ENCODE measurements around the gene EPHB4. TPM values are rescaled to one million over a fixed set of nuclear protein-coding genes. Genes with fewer than 3 reads are reported as not detected.

EPHB4 gene
- total and polyA plus RNA-seq, 9 donors: 39.0 to 74.9 (median 55.5) TPM

- Histone ChIP-seq H3K4me3 (ENCODE audit: low read length) (no peak overlapping the region), H3K27ac (ENCODE audit: low read length) (no peak overlapping the region), H3K4me1 (ENCODE audit: control insufficient read depth, insufficient read depth, low read length) (no peaks in the 10 kb centered on the region), H3K9me3 (replicated peaks; ENCODE audit: control insufficient read depth, low read depth, low read length) (no peaks in the 10 kb centered on the region), H3K36me3 (ENCODE audit: control insufficient read depth, insufficient read depth, low read length) (no peaks in the 10 kb centered on the region), H3K27me3 (ENCODE audit: control insufficient read depth, insufficient read depth, low read length) (peaks cover 12% of the 10 kb centered on the region)
- 72% methylated on average over 26 of the region's 26 CpGs for WGBS (ENCODE audit: insufficient coverage)
- no peak for DNase-seq
Measured at GRCh38 chr7:100791881-100792666, 35.2 kb downstream of the EPHB4 start.

GRCh38 chr7:100789055-100789454 is 38.3 kb downstream of the EPHB4 start:
- H3K4me3 ChIP-seq (ENCODE audit: low read length): no peak overlapping the region
- H3K9me3 ChIP-seq (replicated peaks; ENCODE audit: control insufficient read depth, low read depth, low read length): peaks cover 4% of the 10 kb centered on the region
- H3K4me1 ChIP-seq (ENCODE audit: control insufficient read depth, insufficient read depth, low read length): no peaks in the 10 kb centered on the region
- 32% methylated on average over 8 of the region's 9 CpGs for WGBS (ENCODE audit: insufficient coverage)
- H3K27ac ChIP-seq (ENCODE audit: low read length): no peak overlapping the region
- no peak for DNase-seq
- H3K36me3 ChIP-seq (ENCODE audit: control insufficient read depth, insufficient read depth, low read length): no peaks in the 10 kb centered on the region
- peaks cover 6% of the 10 kb centered on the region for H3K27me3 ChIP-seq (ENCODE audit: control insufficient read depth, insufficient read depth, low read length)

- WGBS (ENCODE audit: insufficient coverage): no CpG with 5 or more reads among the region's 1 CpG
- peaks cover 2% of the 10 kb centered on the region for H3K27me3 ChIP-seq (ENCODE audit: control insufficient read depth, insufficient read depth, low read length)
- H3K9me3 ChIP-seq (replicated peaks; ENCODE audit: control insufficient read depth, low read depth, low read length): peaks cover 7% of the 10 kb centered on the region
- DNase-seq: no peak
- no peak overlapping the region for H3K4me3 ChIP-seq (ENCODE audit: low read length)
- H3K4me1 ChIP-seq (ENCODE audit: control insufficient read depth, insufficient read depth, low read length): no peaks in the 10 kb centered on the region
- H3K36me3 ChIP-seq (ENCODE audit: control insufficient read depth, insufficient read depth, low read length): no peaks in the 10 kb centered on the region
- H3K27ac ChIP-seq (ENCODE audit: low read length): no peak overlapping the region
Measured at GRCh38 chr7:100786323-100786722, 41.0 kb downstream of the EPHB4 start.

- no peak for DNase-seq
- H3K36me3 ChIP-seq (ENCODE audit: control insufficient read depth, insufficient read depth, low read length): no peaks in the 10 kb centered on the region
- 51% methylated on average over 10 of the region's 17 CpGs for WGBS (ENCODE audit: insufficient coverage)
- H3K4me3 ChIP-seq (ENCODE audit: low read length): no peak overlapping the region
- peaks cover 2% of the 10 kb centered on the region for H3K27me3 ChIP-seq (ENCODE audit: control insufficient read depth, insufficient read depth, low read length)
- H3K27ac ChIP-seq (ENCODE audit: low read length): no peak overlapping the region
- no peaks in the 10 kb centered on the region for H3K4me1 ChIP-seq (ENCODE audit: control insufficient read depth, insufficient read depth, low read length)
- peaks cover 7% of the 10 kb centered on the region for H3K9me3 ChIP-seq (replicated peaks; ENCODE audit: control insufficient read depth, low read depth, low read length)
Measured at GRCh38 chr7:100785878-100786277, 41.4 kb downstream of the EPHB4 start.

- H3K4me1 ChIP-seq (ENCODE audit: control insufficient read depth, insufficient read depth, low read length): no peaks in the 10 kb centered on the region
- DNase-seq: no peak
- H3K4me3 ChIP-seq (ENCODE audit: low read length): no peak overlapping the region
- H3K36me3 ChIP-seq (ENCODE audit: control insufficient read depth, insufficient read depth, low read length): no peaks in the 10 kb centered on the region
- H3K27me3 ChIP-seq (ENCODE audit: control insufficient read depth, insufficient read depth, low read length): peaks cover 2% of the 10 kb centered on the region
- peaks cover 7% of the 10 kb centered on the region for H3K9me3 ChIP-seq (replicated peaks; ENCODE audit: control insufficient read depth, low read depth, low read length)
- H3K27ac ChIP-seq (ENCODE audit: low read length): no peak overlapping the region
- WGBS (ENCODE audit: insufficient coverage): 100% methylated on average over 1 of the region's 2 CpGs
Measured at GRCh38 chr7:100783804-100784203, 43.5 kb downstream of the EPHB4 start.

- no peaks in the 10 kb centered on the region for H3K36me3 ChIP-seq (ENCODE audit: control insufficient read depth, insufficient read depth, low read length)
- H3K27ac ChIP-seq (ENCODE audit: low read length): no peak overlapping the region
- H3K4me1 ChIP-seq (ENCODE audit: control insufficient read depth, insufficient read depth, low read length): no peaks in the 10 kb centered on the region
- no peak overlapping the region for H3K4me3 ChIP-seq (ENCODE audit: low read length)
- peaks cover 2% of the 10 kb centered on the region for H3K27me3 ChIP-seq (ENCODE audit: control insufficient read depth, insufficient read depth, low read length)
- WGBS (ENCODE audit: insufficient coverage): 30% methylated on average over 5 of the region's 7 CpGs
- no peak for DNase-seq
- peaks cover 7% of the 10 kb centered on the region for H3K9me3 ChIP-seq (replicated peaks; ENCODE audit: control insufficient read depth, low read depth, low read length)
Measured at GRCh38 chr7:100781255-100781654, 46.1 kb downstream of the EPHB4 start.

GRCh38 chr7:100779359-100779758 is 48.0 kb downstream of the EPHB4 start:
- H3K27me3 ChIP-seq (ENCODE audit: control insufficient read depth, insufficient read depth, low read length): peaks cover 6% of the 10 kb centered on the region
- peaks cover 6% of the 10 kb centered on the region for H3K9me3 ChIP-seq (replicated peaks; ENCODE audit: control insufficient read depth, low read depth, low read length)
- 56% methylated on average over 17 of the region's 17 CpGs for WGBS (ENCODE audit: insufficient coverage)
- no peaks in the 10 kb centered on the region for H3K4me1 ChIP-seq (ENCODE audit: control insufficient read depth, insufficient read depth, low read length)
- no peak for DNase-seq
- no peak overlapping the region for H3K27ac ChIP-seq (ENCODE audit: low read length)
- no peaks in the 10 kb centered on the region for H3K36me3 ChIP-seq (ENCODE audit: control insufficient read depth, insufficient read depth, low read length)
- H3K4me3 ChIP-seq (ENCODE audit: low read length): no peak overlapping the region

GRCh38 chr7:100778061-100778621 is 49.2 kb downstream of the EPHB4 start:
- no peak overlapping the region for H3K4me3 ChIP-seq (ENCODE audit: low read length)
- H3K27me3 ChIP-seq (ENCODE audit: control insufficient read depth, insufficient read depth, low read length): peaks cover 6% of the 10 kb centered on the region
- H3K27ac ChIP-seq (ENCODE audit: low read length): no peak overlapping the region
- no peaks in the 10 kb centered on the region for H3K36me3 ChIP-seq (ENCODE audit: control insufficient read depth, insufficient read depth, low read length)
- H3K4me1 ChIP-seq (ENCODE audit: control insufficient read depth, insufficient read depth, low read length): no peaks in the 10 kb centered on the region
- no peaks in the 10 kb centered on the region for H3K9me3 ChIP-seq (replicated peaks; ENCODE audit: control insufficient read depth, low read depth, low read length)
- no peak for DNase-seq
- WGBS (ENCODE audit: insufficient coverage): 76% methylated on average over 3 of the region's 6 CpGs

- peaks cover 9% of the 10 kb centered on the region for H3K27me3 ChIP-seq (ENCODE audit: control insufficient read depth, insufficient read depth, low read length)
- H3K4me1 ChIP-seq (ENCODE audit: control insufficient read depth, insufficient read depth, low read length): no peaks in the 10 kb centered on the region
- H3K4me3 ChIP-seq (ENCODE audit: low read length): no peak overlapping the region
- no peak for DNase-seq
- H3K9me3 ChIP-seq (replicated peaks; ENCODE audit: control insufficient read depth, low read depth, low read length): no peaks in the 10 kb centered on the region
- no peak overlapping the region for H3K27ac ChIP-seq (ENCODE audit: low read length)
- no peaks in the 10 kb centered on the region for H3K36me3 ChIP-seq (ENCODE audit: control insufficient read depth, insufficient read depth, low read length)
- 63% methylated on average over 3 of the region's 9 CpGs for WGBS (ENCODE audit: insufficient coverage)
Measured at GRCh38 chr7:100773491-100773890, 53.8 kb downstream of the EPHB4 start.

GRCh38 chr7:100768784-100769183 is 58.5 kb downstream of the EPHB4 start:
- no peak for DNase-seq
- Histone ChIP-seq H3K9me3 (replicated peaks; ENCODE audit: control insufficient read depth, low read depth, low read length) (no peaks in the 10 kb centered on the region), H3K36me3 (ENCODE audit: control insufficient read depth, insufficient read depth, low read length) (no peaks in the 10 kb centered on the region), H3K4me3 (ENCODE audit: low read length) (no peak overlapping the region), H3K4me1 (ENCODE audit: control insufficient read depth, insufficient read depth, low read length) (no peaks in the 10 kb centered on the region), H3K27me3 (ENCODE audit: control insufficient read depth, insufficient read depth, low read length) (peaks cover 8% of the 10 kb centered on the region), H3K27ac (ENCODE audit: low read length) (no peak overlapping the region)
- 70% methylated on average over 6 of the region's 7 CpGs for WGBS (ENCODE audit: insufficient coverage)
